HG02938 (cell line): ENCODE measurements around the gene TRMT5.

ENCODE experiments used
- ATAC-seq: cut with Tn5 transposase; IDR thresholded peaks from one replicate; pipeline ENCODE4 v1.9.1; 2021; ENCODE audit warnings: mild to moderate bottlenecking, moderate library complexity; ENCODE audit not compliant: unreplicated experiment

The TRMT5 gene

GRCh38 chr14:60965402-60965801 is 15.5 kb downstream of the TRMT5 start:
- ATAC-seq: no peak

- ATAC-seq: no peak
Observed at GRCh38 chr14:60964904-60965303, 16.0 kb downstream of the TRMT5 start.

DNA sequence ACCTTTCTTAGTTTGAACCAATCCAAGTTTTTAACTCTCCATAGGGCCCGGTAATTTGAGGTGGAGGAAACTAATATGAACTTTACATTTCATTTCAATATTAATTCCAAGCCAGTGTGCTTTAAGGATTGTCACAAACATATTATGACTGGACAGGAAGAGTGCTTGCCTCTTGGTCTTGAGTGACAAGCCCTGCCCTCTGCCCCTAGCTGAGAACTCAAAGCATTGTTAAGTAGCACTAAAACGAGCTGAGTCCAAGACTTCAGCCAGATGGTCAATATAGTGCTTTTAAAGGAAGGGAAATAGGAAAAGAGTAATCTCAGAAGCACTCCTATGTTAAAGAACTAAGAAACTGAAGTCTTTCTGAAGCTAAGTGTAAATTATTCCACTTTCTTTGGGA is 17.1 kb downstream of the TRMT5 start:
- ATAC-seq: no peak

GRCh38 chr14:60958146-60958545 is 22.7 kb downstream of the TRMT5 start:
- ATAC-seq: no peak

DNA sequence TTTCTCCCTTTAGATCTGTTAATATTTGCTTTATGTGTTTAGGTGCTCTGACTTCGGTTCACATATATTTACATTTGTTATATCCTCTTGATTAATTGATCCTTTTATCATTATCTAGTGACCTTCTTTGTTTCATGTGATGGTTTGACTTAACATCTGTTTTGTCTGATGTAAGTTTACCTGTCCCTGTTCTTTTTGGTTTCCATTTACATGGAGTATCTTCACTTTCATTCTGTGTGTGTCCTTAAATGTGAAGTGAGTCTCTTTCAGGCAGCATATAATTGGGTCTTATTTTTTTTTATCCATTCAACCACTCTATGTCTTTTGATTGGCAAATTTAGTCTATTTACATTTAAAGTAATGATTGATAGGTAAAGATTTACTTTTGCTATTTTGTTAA is 24.2 kb downstream of the TRMT5 start:
- no peak for ATAC-seq

GRCh38 chr14:60956202-60956601 is 24.7 kb downstream of the TRMT5 start:
- ATAC-seq: no peak

DNA sequence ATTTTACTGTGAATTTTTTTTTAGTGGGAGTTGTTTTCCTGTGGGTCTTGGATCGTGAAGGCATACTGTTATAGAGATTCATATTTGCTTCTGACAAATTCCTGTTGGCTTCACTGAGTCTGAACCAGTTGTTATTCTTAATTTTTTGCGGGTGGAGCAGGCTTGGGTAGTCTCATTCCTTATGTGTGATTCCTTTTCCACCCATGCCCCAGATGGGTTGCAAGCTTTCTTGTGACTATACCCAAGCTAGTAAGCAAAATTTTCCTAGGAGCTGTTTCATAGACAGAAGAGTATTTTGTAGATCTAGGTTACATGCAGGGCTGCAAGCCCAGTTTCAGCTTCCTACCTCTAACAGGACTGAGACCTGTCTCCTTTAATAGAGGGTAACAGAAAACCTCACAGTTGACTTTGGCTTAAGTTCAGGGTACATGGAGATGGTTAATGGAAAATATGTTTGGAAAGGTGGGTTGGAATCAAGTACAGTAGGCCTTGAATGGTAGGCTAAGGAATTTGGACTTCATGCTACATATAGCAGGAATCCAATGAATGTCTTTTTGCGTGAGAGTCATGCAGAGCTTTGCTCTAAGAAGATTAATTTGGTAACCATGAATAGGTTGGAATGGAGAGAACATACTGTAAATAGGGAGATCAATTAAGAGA is 29.0 kb downstream of the TRMT5 start:
- ATAC-seq: no peak

GRCh38 chr14:60946773-60947172 is 34.1 kb downstream of the TRMT5 start:
- ATAC-seq: no peak

- no peak for ATAC-seq
Observed at GRCh38 chr14:60945984-60946383, 34.9 kb downstream of the TRMT5 start.

GRCh38 chr14:60944204-60944603 is 36.7 kb downstream of the TRMT5 start:
- no peak for ATAC-seq

- no peak for ATAC-seq
Observed at GRCh38 chr14:60943637-60944032, 37.2 kb downstream of the TRMT5 start.

DNA sequence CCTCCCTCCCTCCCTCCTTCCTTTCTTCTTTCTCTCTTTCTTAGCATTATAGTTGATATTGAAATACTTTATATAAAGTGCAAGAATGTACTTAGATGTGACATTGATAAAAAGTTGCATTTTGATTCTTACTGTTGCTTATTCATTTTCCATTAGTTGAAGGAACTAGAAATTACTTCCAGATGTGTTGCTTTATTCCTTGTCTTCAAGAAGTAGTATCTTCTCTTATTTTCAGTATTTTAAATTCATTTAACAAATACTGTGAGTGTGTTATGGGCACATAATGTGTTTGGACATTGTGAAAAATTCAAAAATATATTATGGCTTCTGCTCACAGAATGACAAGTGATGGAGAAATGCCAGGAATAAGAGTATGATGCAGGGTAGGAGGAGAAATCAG is 45.6 kb downstream of the TRMT5 start:
- ATAC-seq: no peak

- no peak for ATAC-seq
Observed at GRCh38 chr14:60933920-60934655, 46.8 kb downstream of the TRMT5 start.

GRCh38 chr14:60931218-60931617 is 49.7 kb downstream of the TRMT5 start:
- no peak for ATAC-seq

DNA sequence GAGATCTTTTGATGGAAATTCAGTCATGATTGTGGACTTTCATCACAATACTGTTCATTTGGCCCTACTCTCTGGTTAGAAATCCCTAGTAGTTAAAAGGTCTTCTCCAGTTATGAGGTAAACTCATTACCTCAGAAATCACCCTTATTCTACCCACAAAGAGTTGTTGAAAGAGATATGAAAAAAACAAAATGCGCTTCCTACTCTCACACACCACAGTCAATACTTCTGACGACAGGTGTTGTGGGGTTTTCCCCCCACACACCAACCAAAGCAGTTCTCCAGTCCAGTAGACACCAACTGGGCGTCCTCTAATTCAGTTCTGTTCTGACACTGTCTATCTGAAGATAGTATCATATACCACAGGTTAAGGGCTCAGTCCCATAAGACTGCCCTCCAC is 54.9 kb downstream of the TRMT5 start:
- peak; percentile 99 for ATAC-seq

DNA sequence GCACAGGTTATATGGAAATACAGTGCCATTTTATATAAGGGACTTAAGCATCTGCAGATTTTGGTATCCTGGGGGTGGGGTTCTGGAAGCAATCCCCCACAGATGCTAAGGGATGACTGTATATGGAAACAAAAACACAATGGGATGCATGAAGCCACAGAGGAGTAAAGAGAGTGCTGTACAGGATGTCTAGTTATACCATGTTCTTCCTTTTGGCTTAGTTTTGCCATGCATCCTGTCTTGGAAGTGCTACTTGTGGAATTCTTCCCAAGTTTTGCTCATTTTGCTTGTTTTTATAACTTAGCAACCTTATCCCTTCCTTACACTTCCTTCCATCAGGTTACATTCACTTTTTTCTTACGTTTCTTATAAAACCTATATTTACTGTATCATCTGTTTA is 55.6 kb downstream of the TRMT5 start:
- no peak for ATAC-seq

- no peak for ATAC-seq
Observed at GRCh38 chr14:60922050-60922449, 58.8 kb downstream of the TRMT5 start.
